HUES48 (cell line): ENCODE measurements around the gene MTREX.

ENCODE experiments used
- H3K27ac ChIP-seq: one replicate; pipeline ENCODE4 v1.7.0; 2013; ENCODE audit warnings: low read depth, low read length, inconsistent platforms
- H3K27me3 ChIP-seq: 2 replicates; pipeline ENCODE4 v1.6.1; 2013; ENCODE audit warnings: mild to moderate bottlenecking, low read length; ENCODE audit not compliant: control insufficient read depth, insufficient read depth
- H3K36me3 ChIP-seq: 2 replicates; pipeline ENCODE4 v1.6.1; 2013; ENCODE audit warnings: low read length; ENCODE audit not compliant: control insufficient read depth, insufficient read depth
- H3K4me1 ChIP-seq: 2 replicates; pipeline ENCODE4 v1.6.1; 2013; ENCODE audit warnings: mild to moderate bottlenecking, low read length; ENCODE audit not compliant: control insufficient read depth, insufficient read depth
- H3K4me3 ChIP-seq: 2 replicates; pipeline ENCODE4 v1.5.1; 2013; ENCODE audit warnings: mild to moderate bottlenecking, low read depth, low read length
- H3K9ac ChIP-seq: 2 replicates; pipeline ENCODE4 v1.6.1; 2013; ENCODE audit warnings: mild to moderate bottlenecking, low read depth, low read length, moderate library complexity
- H3K9me3 ChIP-seq: 2 replicates; pipeline ENCODE4 v1.6.1; 2013; ENCODE audit warnings: low read length; ENCODE audit not compliant: control insufficient read depth, insufficient read depth

The MTREX gene

GRCh38 chr5:55324815-55325418 is 17.1 kb downstream of the MTREX start:
- H3K9me3 ChIP-seq = no peaks in the 10 kb centered on the region
- no peak overlapping the region for H3K27ac ChIP-seq
- no peak overlapping the region for H3K9ac ChIP-seq
- H3K27me3 ChIP-seq = no peaks in the 10 kb centered on the region
- peaks cover 72% of the 10 kb centered on the region for H3K36me3 ChIP-seq
- H3K4me1 ChIP-seq = no peaks in the 10 kb centered on the region
- H3K4me3 ChIP-seq = no peak overlapping the region

- no peak overlapping the region for H3K27ac ChIP-seq
- no peak overlapping the region for H3K9ac ChIP-seq
- no peaks in the 10 kb centered on the region for H3K9me3 ChIP-seq
- H3K27me3 ChIP-seq = no peaks in the 10 kb centered on the region
- no peak overlapping the region for H3K4me3 ChIP-seq
- peaks cover 79% of the 10 kb centered on the region for H3K36me3 ChIP-seq
- no peaks in the 10 kb centered on the region for H3K4me1 ChIP-seq
Measured at GRCh38 chr5:55325621-55326020, 17.8 kb downstream of the MTREX start.

GRCh38 chr5:55327281-55327680 is 19.5 kb downstream of the MTREX start:
- H3K4me3 ChIP-seq = no peak overlapping the region
- no peaks in the 10 kb centered on the region for H3K9me3 ChIP-seq
- H3K36me3 ChIP-seq = peaks cover 94% of the 10 kb centered on the region
- H3K27ac ChIP-seq = no peak overlapping the region
- no peak overlapping the region for H3K9ac ChIP-seq
- H3K4me1 ChIP-seq = no peaks in the 10 kb centered on the region
- no peaks in the 10 kb centered on the region for H3K27me3 ChIP-seq

GRCh38 chr5:55331321-55331720 is 23.5 kb downstream of the MTREX start:
- Histone ChIP-seq H3K4me3 (no peak overlapping the region), H3K36me3 (peaks cover 84% of the 10 kb centered on the region), H3K9me3 (no peaks in the 10 kb centered on the region), H3K9ac (no peak overlapping the region), H3K27ac (no peak overlapping the region), H3K4me1 (no peaks in the 10 kb centered on the region), H3K27me3 (no peaks in the 10 kb centered on the region)

GRCh38 chr5:55333017-55333416 is 25.2 kb downstream of the MTREX start:
- no peak overlapping the region for H3K4me3 ChIP-seq
- H3K9ac ChIP-seq = no peak overlapping the region
- no peaks in the 10 kb centered on the region for H3K27me3 ChIP-seq
- H3K36me3 ChIP-seq = peaks cover 73% of the 10 kb centered on the region
- no peaks in the 10 kb centered on the region for H3K9me3 ChIP-seq
- no peaks in the 10 kb centered on the region for H3K4me1 ChIP-seq
- no peak overlapping the region for H3K27ac ChIP-seq

- no peak overlapping the region for H3K4me3 ChIP-seq
- H3K27me3 ChIP-seq = no peaks in the 10 kb centered on the region
- peaks cover 66% of the 10 kb centered on the region for H3K36me3 ChIP-seq
- no peaks in the 10 kb centered on the region for H3K4me1 ChIP-seq
- no peak overlapping the region for H3K27ac ChIP-seq
- H3K9ac ChIP-seq = no peak overlapping the region
- no peaks in the 10 kb centered on the region for H3K9me3 ChIP-seq
Measured at GRCh38 chr5:55333811-55334210, 26.0 kb downstream of the MTREX start.

GRCh38 chr5:55338092-55338613 is 30.4 kb downstream of the MTREX start:
- H3K4me1 ChIP-seq = no peaks in the 10 kb centered on the region
- H3K36me3 ChIP-seq = peaks cover 55% of the 10 kb centered on the region
- no peak overlapping the region for H3K9ac ChIP-seq
- H3K27me3 ChIP-seq = no peaks in the 10 kb centered on the region
- H3K9me3 ChIP-seq = no peaks in the 10 kb centered on the region
- H3K4me3 ChIP-seq = no peak overlapping the region
- H3K27ac ChIP-seq = no peak overlapping the region

- Histone ChIP-seq H3K36me3 (peaks cover 51% of the 10 kb centered on the region), H3K27ac (no peak overlapping the region), H3K27me3 (no peaks in the 10 kb centered on the region), H3K4me3 (no peak overlapping the region), H3K9me3 (no peaks in the 10 kb centered on the region), H3K4me1 (no peaks in the 10 kb centered on the region), H3K9ac (no peak overlapping the region)
Measured at GRCh38 chr5:55338810-55339243, 31.0 kb downstream of the MTREX start.

- H3K4me1 ChIP-seq = no peaks in the 10 kb centered on the region
- no peaks in the 10 kb centered on the region for H3K27me3 ChIP-seq
- no peak overlapping the region for H3K4me3 ChIP-seq
- no peaks in the 10 kb centered on the region for H3K9me3 ChIP-seq
- peaks cover 71% of the 10 kb centered on the region for H3K36me3 ChIP-seq
- H3K27ac ChIP-seq = no peak overlapping the region
- H3K9ac ChIP-seq = no peak overlapping the region
Measured at GRCh38 chr5:55343107-55343506, 35.3 kb downstream of the MTREX start.

GRCh38 chr5:55343609-55344008 is 35.8 kb downstream of the MTREX start:
- Histone ChIP-seq H3K27me3 (no peaks in the 10 kb centered on the region), H3K9me3 (no peaks in the 10 kb centered on the region), H3K9ac (no peak overlapping the region), H3K4me3 (no peak overlapping the region), H3K27ac (peak overlapping the region; percentile 24), H3K36me3 (peaks cover 76% of the 10 kb centered on the region), H3K4me1 (no peaks in the 10 kb centered on the region)

GRCh38 chr5:55344392-55344992 is 36.7 kb downstream of the MTREX start:
- Histone ChIP-seq H3K9ac (no peak overlapping the region), H3K4me3 (no peak overlapping the region), H3K36me3 (peaks cover 85% of the 10 kb centered on the region), H3K27me3 (no peaks in the 10 kb centered on the region), H3K4me1 (no peaks in the 10 kb centered on the region), H3K27ac (no peak overlapping the region), H3K9me3 (no peaks in the 10 kb centered on the region)
